ENCODE data around the gene WDR1. TPM values are rescaled to one million over a fixed set of nuclear protein-coding genes. Genes with fewer than 3 reads are reported as not detected.

The WDR1 gene
- total RNA-seq, 1 experiment from 2014 or later = 223 TPM

DNA sequence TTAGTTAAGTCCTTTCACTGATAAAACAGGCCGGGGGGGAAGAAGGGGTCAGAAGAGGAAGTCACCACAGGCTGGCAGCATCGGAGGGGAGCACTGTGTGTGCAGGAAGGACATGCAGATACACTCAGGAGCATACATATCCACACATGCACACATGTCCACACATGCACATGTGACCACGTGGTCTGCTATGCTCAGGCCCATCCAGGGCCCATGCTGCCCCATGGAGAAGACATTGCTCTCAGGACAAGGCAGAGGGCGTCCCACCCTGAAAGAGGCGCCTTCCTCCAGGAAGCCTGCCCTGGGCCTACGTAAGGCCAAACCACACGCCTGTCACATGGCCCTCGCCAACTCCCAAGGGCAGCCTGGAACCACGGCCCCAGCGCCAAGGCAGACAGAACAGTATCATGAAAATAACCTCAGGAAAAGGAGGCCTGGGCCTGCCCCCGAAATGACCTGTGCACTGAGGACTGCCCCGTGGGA, 15.8 kb downstream of the WDR1 start:
- H2AFZ ChIP-seq (ENCODE audit: low read depth, low read length, poor library complexity, severe bottlenecking) = no peak overlapping the region
- H3K4me2 ChIP-seq (ENCODE audit: low read length) = no peak overlapping the region
- intact Hi-C loops (cut with micrococcal nuclease) = no loop called here
- H3K9ac ChIP-seq (ENCODE audit: low read length) = no peak overlapping the region
- DNase-seq (ENCODE audit: low read depth, low spot score) (no peak), ATAC-seq (no peak)
- ChIA-PET RAD21 (ENCODE audit: low non-redundant PET in 1 of 2, low total read pairs in 2 of 2, uncharacterized antibody in 2 of 2, unreplicated experiment in 2 of 2) (no interaction called here), CTCF (no interaction called here), POLR2A (interaction anchor here (0.9 kb wide), 1 partner anchor 16 kb away, joined by 3 read pairs; the partner anchor contains the start of gene WDR1)
- no peak overlapping the region for H3K4me3 ChIP-seq (replicated peaks in 1 of 2; ENCODE audit: low read depth in 1 of 2, low read length in 2 of 2)
- H3K36me3 ChIP-seq (ENCODE audit: control insufficient read depth in 1 of 2, insufficient read depth in 2 of 2, low read length in 2 of 2) = peaks cover 23 to 48% of the 10 kb centered on the region in 2 experiments
- H3K9me3 ChIP-seq (ENCODE audit: control insufficient read depth in 1 of 2, insufficient read depth in 1 of 2, low read depth in 1 of 2, low read length in 2 of 2) = no peaks in the 10 kb centered on the region
- no TSS peak for BruUV-seq (replicated peaks)
- H3K9me2 ChIP-seq (ENCODE audit: insufficient read depth) = no peaks in the 10 kb centered on the region
- H3K79me2 ChIP-seq (ENCODE audit: insufficient read depth, low read length) = peaks cover 93% of the 10 kb centered on the region
- H3K27me3 ChIP-seq (ENCODE audit: insufficient read depth, low read length) = no peaks in the 10 kb centered on the region
- H3K4me1 ChIP-seq (ENCODE audit: control insufficient read depth in 1 of 2, insufficient read depth in 2 of 2, low read length in 2 of 2) = peaks cover 32 to 74% of the 10 kb centered on the region in 2 experiments
- no peak overlapping the region for H3K27ac ChIP-seq (ENCODE audit: low read depth, low read length)
- no peaks in the 10 kb centered on the region; the same call in 1 of the 2 replicates for H4K20me1 ChIP-seq (ENCODE audit: insufficient read depth)
- no peak for TF ChIP-seq POLR2AphosphoS5 (IDR thresholded peaks at IDR 0.05; ENCODE audit: low read depth, low read length)
- TF ChIP-seq ZNF274 (IDR thresholded peaks at IDR 0.05; ENCODE audit: low read depth, low read length) = no peak
- no peak for TF ChIP-seq SRF (IDR thresholded peaks at IDR 0.05; ENCODE audit: low read depth)

- no peak overlapping the region for H3K9ac ChIP-seq (ENCODE audit: low read length)
- no peak overlapping the region for H3K27ac ChIP-seq (ENCODE audit: low read depth, low read length)
- H3K4me3 ChIP-seq (replicated peaks in 1 of 2; ENCODE audit: low read depth in 1 of 2, low read length in 2 of 2) = no peak overlapping the region
- POLR2A ChIA-PET = no interaction called here
- no TSS peak for BruUV-seq (replicated peaks)
- H3K9me2 ChIP-seq (ENCODE audit: insufficient read depth) = no peaks in the 10 kb centered on the region
- H2AFZ ChIP-seq (ENCODE audit: low read depth, low read length, poor library complexity, severe bottlenecking) = no peak overlapping the region
- H3K9me3 ChIP-seq (ENCODE audit: control insufficient read depth in 1 of 2, insufficient read depth in 1 of 2, low read depth in 1 of 2, low read length in 2 of 2) = no peaks in the 10 kb centered on the region
- TF ChIP-seq ZNF274 (IDR thresholded peaks at IDR 0.05; ENCODE audit: low read depth, low read length) (no peak), ZBTB33 (IDR thresholded peaks at IDR 0.05; ENCODE audit: extremely low read depth, insufficient replicate concordance, low read length) (no peak), YY1 (IDR thresholded peaks at IDR 0.05; ENCODE audit: extremely low read depth, insufficient replicate concordance, low read depth, low read length) (no peak), EZH2 (IDR thresholded peaks at IDR 0.05) (no peak), TCF7L2 (IDR thresholded peaks at IDR 0.05; ENCODE audit: borderline replicate concordance, extremely low read depth, insufficient read depth, insufficient read length) (no peak), ZFX (IDR thresholded peaks at IDR 0.05) (no peak)
- H3K36me3 ChIP-seq (ENCODE audit: control insufficient read depth in 1 of 2, insufficient read depth in 2 of 2, low read length in 2 of 2) = peaks cover 23 to 49% of the 10 kb centered on the region in 2 experiments
- intact Hi-C loops (cut with micrococcal nuclease) = no loop called here
- DNase-seq (ENCODE audit: low read depth, low spot score) = no peak
- H3K27me3 ChIP-seq (ENCODE audit: insufficient read depth, low read length) = no peaks in the 10 kb centered on the region
- H3K4me2 ChIP-seq (ENCODE audit: low read length) = peak overlapping the region; percentile 23; the same call in 1 of the 2 replicates
- H4K20me1 ChIP-seq (ENCODE audit: insufficient read depth) = no peaks in the 10 kb centered on the region; the same call in 1 of the 2 replicates
- H3K4me1 ChIP-seq (ENCODE audit: control insufficient read depth in 1 of 2, insufficient read depth in 2 of 2, low read length in 2 of 2) = peaks cover 34 to 72% of the 10 kb centered on the region in 2 experiments
- no peak for ATAC-seq
- CTCF ChIA-PET = no interaction called here
- RAD21 ChIA-PET (ENCODE audit: low non-redundant PET in 1 of 2, low total read pairs in 2 of 2, uncharacterized antibody in 2 of 2, unreplicated experiment in 2 of 2) = no interaction called here
- H3K79me2 ChIP-seq (ENCODE audit: insufficient read depth, low read length) = peaks cover 93% of the 10 kb centered on the region
Observed at GRCh38 chr4:10099499-10100325, 16.9 kb downstream of the WDR1 start.
